Measurements from ENCODE around the gene ARRDC5. TPM values are rescaled to one million over a fixed set of nuclear protein-coding genes. Genes with fewer than 3 reads are reported as not detected.
A peak's percentile ranks its signal among the peaks of the same experiment; 100 is the strongest.

ARRDC5 gene
- polyA plus RNA-seq, 4 donors, result 0.10 to 0.12 TPM; not detected in 2

- Histone ChIP-seq H3K36me3 (ENCODE audit: control insufficient read depth in 3 of 3, insufficient read depth in 2 of 3, low read depth in 1 of 3, low read length in 3 of 3) (peaks cover 0 to 51% (median 0%) of the 10 kb centered on the region in 3 donors), H3K27me3 (ENCODE audit: control insufficient read depth in 3 of 3, insufficient read depth in 3 of 3, low read length in 3 of 3) (no peaks in the 10 kb centered on the region), H3K27ac (ENCODE audit: low read depth in 1 of 3, low read length in 2 of 3) (peak overlapping the region in 1 of 3 donors; percentile 3), H3K4me1 (ENCODE audit: control insufficient read depth in 3 of 3, insufficient read depth in 2 of 3, low read depth in 1 of 3, low read length in 2 of 3) (no peaks in the 10 kb centered on the region), H3K4me3 (ENCODE audit: low read depth in 1 of 3, low read length in 3 of 3) (no peak overlapping the region), H3K9me3 (ENCODE audit: control insufficient read depth in 2 of 2, insufficient read depth in 1 of 2, low read depth in 1 of 2, low read length in 1 of 2) (no peaks in the 10 kb centered on the region)
- FAIRE-seq (no peak), DNase-seq (peak; percentile 18 to 84)
- 18 to 59% (median 51%) methylated on average over 7 of the region's 7 CpGs for WGBS, 3 donors
Observed at GRCh38 chr19:4933528-4933927, 30.8 kb upstream of the ARRDC5 start.

- Histone ChIP-seq H3K27ac (ENCODE audit: low read depth in 1 of 3, low read length in 2 of 3) (no peak overlapping the region), H3K4me3 (ENCODE audit: low read depth in 1 of 3, low read length in 3 of 3) (no peak overlapping the region), H3K36me3 (ENCODE audit: control insufficient read depth in 3 of 3, insufficient read depth in 2 of 3, low read depth in 1 of 3, low read length in 3 of 3) (peaks cover 0 to 54% (median 0%) of the 10 kb centered on the region in 3 donors), H3K27me3 (ENCODE audit: control insufficient read depth in 3 of 3, insufficient read depth in 3 of 3, low read length in 3 of 3) (no peaks in the 10 kb centered on the region), H3K4me1 (ENCODE audit: control insufficient read depth in 3 of 3, insufficient read depth in 2 of 3, low read depth in 1 of 3, low read length in 2 of 3) (no peaks in the 10 kb centered on the region), H3K9me3 (ENCODE audit: control insufficient read depth in 2 of 2, insufficient read depth in 1 of 2, low read depth in 1 of 2, low read length in 1 of 2) (no peaks in the 10 kb centered on the region)
- DNase-seq (no peak), FAIRE-seq (no peak)
- WGBS, 3 donors, result 96 to 98% (median 98%) methylated on average over 26 to 32 of the region's 32 CpGs
Observed at GRCh38 chr19:4932711-4933110, 30.0 kb upstream of the ARRDC5 start.

GRCh38 chr19:4930664-4931063, 28.0 kb upstream of the ARRDC5 start:
- no peak for DNase-seq
- no peaks in the 10 kb centered on the region for H3K4me1 ChIP-seq (ENCODE audit: control insufficient read depth in 3 of 3, insufficient read depth in 2 of 3, low read depth in 1 of 3, low read length in 2 of 3)

GRCh38 chr19:4929186-4929585, 26.5 kb upstream of the ARRDC5 start:
- FAIRE-seq, result no peak
- Histone ChIP-seq H3K9me3 (ENCODE audit: control insufficient read depth in 2 of 2, insufficient read depth in 1 of 2, low read depth in 1 of 2, low read length in 1 of 2) (no peaks in the 10 kb centered on the region), H3K27ac (ENCODE audit: low read depth in 1 of 3, low read length in 2 of 3) (no peak overlapping the region), H3K4me1 (ENCODE audit: control insufficient read depth in 3 of 3, insufficient read depth in 2 of 3, low read depth in 1 of 3, low read length in 2 of 3) (no peaks in the 10 kb centered on the region), H3K36me3 (ENCODE audit: control insufficient read depth in 3 of 3, insufficient read depth in 2 of 3, low read depth in 1 of 3, low read length in 3 of 3) (peaks cover 0 to 42% (median 2%) of the 10 kb centered on the region in 3 donors), H3K27me3 (ENCODE audit: control insufficient read depth in 3 of 3, insufficient read depth in 3 of 3, low read length in 3 of 3) (no peaks in the 10 kb centered on the region), H3K4me3 (ENCODE audit: low read depth in 1 of 3, low read length in 3 of 3) (no peak overlapping the region)
- no peak for DNase-seq
- WGBS, 3 donors, result 93 to 98% (median 96%) methylated on average over 20 to 22 of the region's 22 CpGs

More at GRCh38 chr19:4930664-4931063, 28.0 kb upstream of the ARRDC5 start:
- Histone ChIP-seq H3K27ac (ENCODE audit: low read depth in 1 of 3, low read length in 2 of 3) (no peak overlapping the region), H3K36me3 (ENCODE audit: control insufficient read depth in 3 of 3, insufficient read depth in 2 of 3, low read depth in 1 of 3, low read length in 3 of 3) (peaks cover 0 to 51% (median 2%) of the 10 kb centered on the region in 3 donors), H3K9me3 (ENCODE audit: control insufficient read depth in 2 of 2, insufficient read depth in 1 of 2, low read depth in 1 of 2, low read length in 1 of 2) (no peaks in the 10 kb centered on the region), H3K4me3 (ENCODE audit: low read depth in 1 of 3, low read length in 3 of 3) (no peak overlapping the region), H3K27me3 (ENCODE audit: control insufficient read depth in 3 of 3, insufficient read depth in 3 of 3, low read length in 3 of 3) (no peaks in the 10 kb centered on the region)
- no peak for FAIRE-seq
- WGBS, 3 donors, result 92 to 93% (median 93%) methylated on average over 28 of the region's 28 CpGs

GRCh38 chr19:4923276-4923747, 20.6 kb upstream of the ARRDC5 start:
- no peaks in the 10 kb centered on the region for H3K27me3 ChIP-seq (ENCODE audit: control insufficient read depth in 3 of 3, insufficient read depth in 3 of 3, low read length in 3 of 3)
- 92 to 94% (median 94%) methylated on average over 18 to 21 of the region's 21 CpGs for WGBS, 3 donors
- DNase-seq, result no peak
- H3K9me3 ChIP-seq (ENCODE audit: control insufficient read depth in 2 of 2, insufficient read depth in 1 of 2, low read depth in 1 of 2, low read length in 1 of 2), result no peaks in the 10 kb centered on the region
- FAIRE-seq, result no peak
- H3K4me1 ChIP-seq (ENCODE audit: control insufficient read depth in 3 of 3, insufficient read depth in 2 of 3, low read depth in 1 of 3, low read length in 2 of 3), result no peaks in the 10 kb centered on the region
- peaks cover 0 to 28% (median 2%) of the 10 kb centered on the region in 3 donors for H3K36me3 ChIP-seq (ENCODE audit: control insufficient read depth in 3 of 3, insufficient read depth in 2 of 3, low read depth in 1 of 3, low read length in 3 of 3)
- H3K4me3 ChIP-seq (ENCODE audit: low read depth in 1 of 3, low read length in 3 of 3), result no peak overlapping the region
- no peak overlapping the region for H3K27ac ChIP-seq (ENCODE audit: low read depth in 1 of 3, low read length in 2 of 3)

- H3K27ac ChIP-seq (ENCODE audit: low read depth in 1 of 3, low read length in 2 of 3), result no peak overlapping the region
- WGBS, 3 donors, result 89 to 91% (median 90%) methylated on average over 20 to 22 of the region's 22 CpGs
- H3K36me3 ChIP-seq (ENCODE audit: control insufficient read depth in 3 of 3, insufficient read depth in 2 of 3, low read depth in 1 of 3, low read length in 3 of 3), result peaks cover 0 to 28% (median 2%) of the 10 kb centered on the region in 3 donors
- H3K4me3 ChIP-seq (ENCODE audit: low read depth in 1 of 3, low read length in 3 of 3), result no peak overlapping the region
- FAIRE-seq, result no peak
- no peaks in the 10 kb centered on the region for H3K9me3 ChIP-seq (ENCODE audit: control insufficient read depth in 2 of 2, insufficient read depth in 1 of 2, low read depth in 1 of 2, low read length in 1 of 2)
- DNase-seq, result no peak
- H3K4me1 ChIP-seq (ENCODE audit: control insufficient read depth in 3 of 3, insufficient read depth in 2 of 3, low read depth in 1 of 3, low read length in 2 of 3), result no peaks in the 10 kb centered on the region
- H3K27me3 ChIP-seq (ENCODE audit: control insufficient read depth in 3 of 3, insufficient read depth in 3 of 3, low read length in 3 of 3), result no peaks in the 10 kb centered on the region
Observed at GRCh38 chr19:4922530-4923275, 20.0 kb upstream of the ARRDC5 start.

GRCh38 chr19:4916292-4917082, 13.8 kb upstream of the ARRDC5 start:
- DNase-seq, result no peak
- 69 to 88% (median 74%) methylated on average over 41 of the region's 41 CpGs for WGBS, 3 donors
- Histone ChIP-seq H3K4me3 (ENCODE audit: low read depth in 1 of 3, low read length in 3 of 3) (peak overlapping the region in 2 of 3 donors; percentile 28 to 29), H3K36me3 (ENCODE audit: control insufficient read depth in 3 of 3, insufficient read depth in 2 of 3, low read depth in 1 of 3, low read length in 3 of 3) (peaks cover 0 to 36% (median 0%) of the 10 kb centered on the region in 3 donors), H3K9me3 (ENCODE audit: control insufficient read depth in 2 of 2, insufficient read depth in 1 of 2, low read depth in 1 of 2, low read length in 1 of 2) (no peaks in the 10 kb centered on the region), H3K27ac (ENCODE audit: low read depth in 1 of 3, low read length in 2 of 3) (peak overlapping the region in 2 of 3 donors; percentile 52 to 59), H3K27me3 (ENCODE audit: control insufficient read depth in 3 of 3, insufficient read depth in 3 of 3, low read length in 3 of 3) (no peaks in the 10 kb centered on the region), H3K4me1 (ENCODE audit: control insufficient read depth in 3 of 3, insufficient read depth in 2 of 3, low read depth in 1 of 3, low read length in 2 of 3) (peaks cover 0 to 2% (median 0%) of the 10 kb centered on the region in 3 donors)
- no peak for FAIRE-seq

- peak overlapping the region in 1 of 3 donors; percentile 63 for H3K27ac ChIP-seq (ENCODE audit: low read depth in 1 of 3, low read length in 2 of 3)
- peak overlapping the region in 1 of 3 donors; percentile 38 for H3K4me3 ChIP-seq (ENCODE audit: low read depth in 1 of 3, low read length in 3 of 3)
- WGBS, 3 donors, result 49 to 61% (median 50%) methylated on average over 23 of the region's 23 CpGs
- DNase-seq (peak; percentile 81 to 91), FAIRE-seq (no peak)
- H3K4me1 ChIP-seq (ENCODE audit: control insufficient read depth in 3 of 3, insufficient read depth in 2 of 3, low read depth in 1 of 3, low read length in 2 of 3), result peaks cover 0 to 13% (median 2%) of the 10 kb centered on the region in 3 donors
- H3K27me3 ChIP-seq (ENCODE audit: control insufficient read depth in 3 of 3, insufficient read depth in 3 of 3, low read length in 3 of 3), result no peaks in the 10 kb centered on the region
- H3K36me3 ChIP-seq (ENCODE audit: control insufficient read depth in 3 of 3, insufficient read depth in 2 of 3, low read depth in 1 of 3, low read length in 3 of 3), result peaks cover 0 to 31% (median 0%) of the 10 kb centered on the region in 3 donors
- no peaks in the 10 kb centered on the region for H3K9me3 ChIP-seq (ENCODE audit: control insufficient read depth in 2 of 2, insufficient read depth in 1 of 2, low read depth in 1 of 2, low read length in 1 of 2)
Observed at GRCh38 chr19:4914736-4915501, 12.2 kb upstream of the ARRDC5 start.

Data from small intestine (tissue), 7 donors.